Measurements from ENCODE around the gene PITPNB. TPM values are rescaled to one million over a fixed set of nuclear protein-coding genes. Genes with fewer than 3 reads are reported as not detected.

The PITPNB gene
- total RNA-seq, 1 donor from 2014 or later, result 51.3 TPM

DNA sequence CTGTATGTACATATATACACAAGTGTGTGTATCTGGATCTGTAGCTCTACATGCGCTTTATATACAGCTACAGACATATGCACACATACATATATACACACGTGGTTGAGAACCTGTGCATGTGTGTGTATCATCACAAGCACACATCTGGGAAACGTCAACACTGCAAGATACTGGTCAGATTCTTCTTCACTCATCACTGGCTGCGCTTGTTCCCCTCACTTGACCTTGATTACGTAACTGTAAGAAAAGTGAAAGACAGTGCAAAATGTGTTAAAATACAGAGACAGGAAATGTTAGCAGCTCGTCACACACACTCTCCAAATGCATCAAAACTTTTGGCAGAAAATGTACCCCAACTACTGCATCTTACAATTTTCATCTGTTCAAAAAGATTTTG lies 65.6 kb downstream of the PITPNB start:
- DNase-seq (ENCODE audit: extremely low spot score in 2 of 2), result peak in 1 of 2 donors; percentile 20
- Histone ChIP-seq H3K27me3 (no peaks in the 10 kb centered on the region), H3K27ac (no peak overlapping the region), H3K4me1 (peaks cover 28% of the 10 kb centered on the region), H3K36me3 (peaks cover 0 to 50% of the 10 kb centered on the region in 2 donors), H3K9me3 (no peaks in the 10 kb centered on the region), H3K4me3 (no peak overlapping the region)
- intact Hi-C loops (cut with DNase I), result no loop called here
- TF ChIP-seq, protein P1, sequence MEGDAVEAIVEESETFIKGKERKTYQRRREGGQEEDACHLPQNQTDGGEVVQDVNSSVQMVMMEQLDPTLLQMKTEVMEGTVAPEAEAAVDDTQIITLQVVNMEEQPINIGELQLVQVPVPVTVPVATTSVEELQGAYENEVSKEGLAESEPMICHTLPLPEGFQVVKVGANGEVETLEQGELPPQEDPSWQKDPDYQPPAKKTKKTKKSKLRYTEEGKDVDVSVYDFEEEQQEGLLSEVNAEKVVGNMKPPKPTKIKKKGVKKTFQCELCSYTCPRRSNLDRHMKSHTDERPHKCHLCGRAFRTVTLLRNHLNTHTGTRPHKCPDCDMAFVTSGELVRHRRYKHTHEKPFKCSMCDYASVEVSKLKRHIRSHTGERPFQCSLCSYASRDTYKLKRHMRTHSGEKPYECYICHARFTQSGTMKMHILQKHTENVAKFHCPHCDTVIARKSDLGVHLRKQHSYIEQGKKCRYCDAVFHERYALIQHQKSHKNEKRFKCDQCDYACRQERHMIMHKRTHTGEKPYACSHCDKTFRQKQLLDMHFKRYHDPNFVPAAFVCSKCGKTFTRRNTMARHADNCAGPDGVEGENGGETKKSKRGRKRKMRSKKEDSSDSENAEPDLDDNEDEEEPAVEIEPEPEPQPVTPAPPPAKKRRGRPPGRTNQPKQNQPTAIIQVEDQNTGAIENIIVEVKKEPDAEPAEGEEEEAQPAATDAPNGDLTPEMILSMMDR (IDR thresholded peaks at IDR 0.05), result no peak

DNA sequence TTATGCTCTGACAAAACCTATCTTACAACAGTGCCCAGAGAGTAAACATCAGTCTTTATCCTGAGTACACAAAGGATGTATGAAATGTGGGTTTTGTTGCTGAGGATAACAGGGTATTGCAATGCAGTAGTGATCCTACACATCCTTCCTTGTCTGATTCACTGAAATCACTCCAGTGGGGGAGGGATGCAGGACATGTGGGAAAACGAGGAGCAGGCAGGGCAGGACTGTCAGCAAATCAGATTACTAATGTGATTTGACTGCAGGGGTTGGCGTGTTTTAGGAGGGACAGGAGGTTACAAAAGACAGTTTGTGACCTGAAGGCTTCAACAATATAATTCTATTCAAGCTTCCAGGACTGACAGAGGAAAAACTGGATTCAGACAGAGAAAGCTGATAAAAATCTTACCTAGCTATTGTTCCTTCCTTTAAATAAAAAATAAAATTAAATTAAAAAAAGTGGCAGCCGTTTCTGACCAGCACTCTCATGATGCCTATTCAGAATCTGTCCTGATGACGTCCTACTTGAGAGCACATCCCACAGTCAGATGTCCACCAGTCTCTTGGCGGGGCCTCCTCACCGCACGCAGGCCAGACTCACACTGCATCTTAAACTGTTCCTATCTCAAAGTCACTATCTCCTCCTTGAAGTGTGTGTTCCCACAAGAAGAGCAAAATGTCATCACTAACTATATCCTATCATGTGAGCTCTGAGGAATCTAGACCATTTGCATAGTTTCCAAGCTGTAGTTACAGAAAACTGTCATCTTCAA lies 66.9 kb downstream of the PITPNB start:
- no peak overlapping the region for H3K27ac ChIP-seq
- no peaks in the 10 kb centered on the region for H3K9me3 ChIP-seq
- TF ChIP-seq, protein P1 (IDR thresholded peaks at IDR 0.05), result no peak
- TF ChIP-seq POLR2A (IDR thresholded peaks at IDR 0.05) (no peak), POLR2AphosphoS5 (IDR thresholded peaks at IDR 0.05; ENCODE audit: insufficient read depth in 1 of 2, low read depth in 1 of 2) (no peak)
- H3K36me3 ChIP-seq, result peaks cover 0 to 43% of the 10 kb centered on the region in 2 donors
- no peak overlapping the region for H3K4me3 ChIP-seq
- peaks cover 22% of the 10 kb centered on the region for H3K4me1 ChIP-seq
- intact Hi-C loops (cut with DNase I), result no loop called here
- DNase-seq (ENCODE audit: extremely low spot score in 2 of 2), result peak in 1 of 2 donors; percentile 42
- H3K27me3 ChIP-seq, result no peaks in the 10 kb centered on the region

DNA sequence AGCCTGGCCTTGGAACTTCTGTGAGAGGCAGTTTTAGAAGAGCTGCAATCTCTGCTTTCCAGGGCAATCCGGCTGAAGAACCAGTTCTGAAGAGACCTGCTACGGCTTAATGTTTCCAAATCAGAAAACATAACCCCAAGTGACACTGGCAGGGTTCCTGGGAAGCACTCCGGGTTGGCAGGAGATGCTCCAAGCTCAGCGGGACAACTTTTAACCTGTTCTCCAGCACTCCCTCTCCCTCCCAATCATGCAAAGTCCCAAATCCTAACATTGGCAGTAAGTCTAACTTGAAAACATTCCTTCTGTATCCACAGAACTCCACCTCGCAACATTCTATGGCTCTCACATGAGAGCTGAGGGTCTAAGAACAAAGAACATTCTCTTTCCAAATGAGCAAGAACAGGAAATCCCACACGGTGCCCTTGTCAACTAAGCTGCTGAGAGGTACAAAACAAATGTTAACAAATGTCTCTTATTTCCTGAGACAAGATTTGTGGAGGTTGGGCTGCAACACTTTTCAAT lies 69.0 kb downstream of the PITPNB start:
- Histone ChIP-seq H3K27me3 (no peaks in the 10 kb centered on the region), H3K9me3 (no peaks in the 10 kb centered on the region), H3K27ac (no peak overlapping the region), H3K4me3 (no peak overlapping the region), H3K36me3 (peaks cover 0 to 28% of the 10 kb centered on the region in 2 donors), H3K4me1 (peaks cover 13% of the 10 kb centered on the region)
- DNase-seq (ENCODE audit: extremely low spot score in 2 of 2), result peak in 1 of 2 donors; percentile 49
- TF ChIP-seq POLR2AphosphoS5 (IDR thresholded peaks at IDR 0.05; ENCODE audit: insufficient read depth in 1 of 2, low read depth in 1 of 2) (no peak), POLR2A (IDR thresholded peaks at IDR 0.05) (no peak)
- TF ChIP-seq, protein P1 (IDR thresholded peaks at IDR 0.05), result no peak
- intact Hi-C loops (cut with DNase I), result loop anchor here (10.0 kb wide), 1 partner anchor 1495 kb away; no protein-coding TSS in a partner anchor

DNA sequence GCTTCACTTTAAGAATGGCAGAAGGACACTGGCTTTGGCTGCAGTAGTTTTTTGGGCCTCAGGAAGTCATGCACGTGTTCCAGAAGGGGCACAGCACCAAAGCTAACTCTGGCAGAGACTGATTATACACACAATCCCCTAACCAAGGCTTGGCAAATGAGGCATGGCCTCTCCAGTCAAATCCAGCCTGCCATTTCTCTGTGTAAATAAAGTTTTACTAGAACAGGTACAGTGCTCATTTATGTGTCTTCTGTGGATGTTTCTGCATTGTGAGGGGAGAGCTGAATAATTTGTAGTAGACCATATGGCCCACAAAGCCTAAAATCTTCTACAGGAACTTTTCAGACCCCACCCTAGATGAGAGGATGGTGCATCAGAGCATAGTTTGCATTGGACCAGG lies 71.1 kb downstream of the PITPNB start:
- TF ChIP-seq, protein P1 (IDR thresholded peaks at IDR 0.05), result no peak
- TF ChIP-seq POLR2AphosphoS5 (IDR thresholded peaks at IDR 0.05; ENCODE audit: insufficient read depth in 1 of 2, low read depth in 1 of 2), result no peak
- TF ChIP-seq POLR2A (IDR thresholded peaks at IDR 0.05), result no peak
- H3K36me3 ChIP-seq, result peaks cover 0 to 15% of the 10 kb centered on the region in 2 donors
- DNase-seq (ENCODE audit: extremely low spot score in 2 of 2), result peak in 1 of 2 donors; percentile 37

DNA sequence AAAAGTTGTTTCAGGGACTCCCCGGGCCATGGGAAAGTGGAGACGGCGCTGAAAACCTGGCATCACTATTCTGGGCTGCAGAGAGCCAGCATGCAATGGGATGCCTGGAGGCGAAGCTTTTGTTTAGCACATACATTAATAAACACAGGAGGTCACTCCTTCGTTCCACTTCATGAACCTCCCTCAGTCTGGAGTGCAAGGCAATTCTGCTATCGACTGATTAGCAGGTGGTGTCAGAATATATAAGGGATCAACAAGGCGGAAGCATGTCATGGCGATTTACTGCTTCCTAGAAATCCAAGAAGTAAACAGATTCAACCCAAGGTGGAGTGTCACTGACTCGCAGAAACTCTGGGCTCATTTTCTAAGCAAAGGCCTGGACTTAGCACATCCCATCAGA lies 72.1 kb downstream of the PITPNB start:
- H3K36me3 ChIP-seq, result peaks cover 0 to 9% of the 10 kb centered on the region in 2 donors
- H3K4me3 ChIP-seq, result no peak overlapping the region
- TF ChIP-seq, protein P1 (IDR thresholded peaks at IDR 0.05), result no peak
- TF ChIP-seq POLR2AphosphoS5 (IDR thresholded peaks at IDR 0.05; ENCODE audit: insufficient read depth in 1 of 2, low read depth in 1 of 2), result no peak
- TF ChIP-seq POLR2A (IDR thresholded peaks at IDR 0.05), result no peak
- peaks cover 22% of the 10 kb centered on the region for H3K4me1 ChIP-seq
- H3K27ac ChIP-seq, result no peak overlapping the region
- DNase-seq (ENCODE audit: extremely low spot score in 2 of 2), result peak in 1 of 2 donors; percentile 65
- intact Hi-C loops (cut with DNase I), result loop anchor here (10.0 kb wide), 1 partner anchor 1492 kb away; no protein-coding TSS in a partner anchor
- H3K27me3 ChIP-seq, result no peaks in the 10 kb centered on the region
- H3K9me3 ChIP-seq, result no peaks in the 10 kb centered on the region

More for the DNA sequence above, 71.1 kb downstream of the PITPNB start:
- H3K9me3 ChIP-seq, result no peaks in the 10 kb centered on the region
- peaks cover 13% of the 10 kb centered on the region for H3K4me1 ChIP-seq
- no peak overlapping the region for H3K27ac ChIP-seq
- intact Hi-C loops (cut with DNase I), result loop anchor here (10.0 kb wide), 1 partner anchor 1493 kb away; no protein-coding TSS in a partner anchor
- H3K27me3 ChIP-seq, result no peaks in the 10 kb centered on the region
- H3K4me3 ChIP-seq, result no peak overlapping the region
